NK-92 (cell line): Measurements from ENCODE around the gene HPS5.
"Not testable (repeated sequence)": the region's sequence is repeated elsewhere in the genome, so short reads cannot be mapped to it uniquely, and the experiment has no call there.

Experiments
- DNase-seq: peaks from one replicate; lab custom pipeline; 2025; ENCODE audit not compliant: unreplicated experiment; lab: John Stamatoyannopoulos, UW

HPS5 gene

DNA sequence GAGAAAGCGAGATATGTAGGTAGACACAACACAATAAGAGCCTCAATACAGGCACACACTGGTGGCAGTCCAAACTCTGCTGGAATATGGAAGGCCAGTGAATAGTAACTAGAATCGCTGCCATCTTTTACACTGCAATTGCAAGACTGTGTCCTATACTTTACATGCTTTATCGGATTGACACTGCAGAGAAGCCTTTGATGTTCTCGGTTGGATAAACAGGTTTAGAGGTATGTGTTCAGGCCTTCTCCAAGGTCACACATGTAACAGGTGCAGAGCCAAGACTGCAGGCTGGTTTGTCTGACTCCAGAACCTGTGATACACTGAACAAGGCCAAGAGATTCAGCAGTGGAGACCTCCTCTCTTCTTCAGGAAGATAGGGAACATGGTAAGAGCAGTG is 50.7 kb downstream of the HPS5 start:
- DNase-seq: no peak

DNA sequence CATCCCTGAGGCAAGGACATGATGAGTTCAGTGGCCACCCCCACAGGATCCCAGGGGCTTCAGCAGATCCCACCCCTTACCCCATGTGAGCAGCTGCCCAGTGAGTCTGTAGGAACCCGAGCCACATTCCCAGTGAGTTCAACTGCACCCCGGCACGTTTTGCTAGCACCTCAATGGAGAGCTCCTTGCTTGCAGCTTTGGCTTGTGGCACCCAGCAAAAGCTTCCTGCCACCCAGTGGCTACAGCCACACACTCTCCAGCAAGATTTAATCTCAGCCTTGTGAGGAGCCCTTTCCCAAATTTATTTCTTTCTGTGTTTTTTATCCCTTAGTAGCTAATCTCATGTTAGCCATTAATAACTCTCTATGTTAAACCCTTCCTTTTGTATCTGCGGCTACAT is 51.8 kb downstream of the HPS5 start:
- DNase-seq: no peak

DNA sequence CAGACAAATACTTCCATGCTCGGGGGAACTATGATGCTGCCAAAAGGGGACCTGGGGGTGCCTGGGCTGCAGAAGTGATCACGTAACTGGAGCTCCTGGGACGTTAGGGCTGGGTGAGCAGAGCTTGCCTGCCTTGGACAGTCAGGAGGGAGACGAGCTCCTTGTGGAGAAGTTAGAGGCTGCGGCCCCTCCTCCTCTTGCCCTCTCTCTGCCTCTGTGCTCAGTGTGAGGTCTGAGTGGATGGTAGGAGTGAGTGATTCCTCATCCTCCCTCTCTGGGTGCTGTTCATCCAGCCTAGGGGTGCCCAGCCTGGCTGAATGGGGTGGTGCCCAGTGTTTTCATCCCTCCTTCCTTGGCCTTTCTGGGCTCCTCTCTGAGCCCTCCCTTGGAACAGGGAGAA is 52.7 kb downstream of the HPS5 start:
- not testable (repeated sequence) for DNase-seq

DNA sequence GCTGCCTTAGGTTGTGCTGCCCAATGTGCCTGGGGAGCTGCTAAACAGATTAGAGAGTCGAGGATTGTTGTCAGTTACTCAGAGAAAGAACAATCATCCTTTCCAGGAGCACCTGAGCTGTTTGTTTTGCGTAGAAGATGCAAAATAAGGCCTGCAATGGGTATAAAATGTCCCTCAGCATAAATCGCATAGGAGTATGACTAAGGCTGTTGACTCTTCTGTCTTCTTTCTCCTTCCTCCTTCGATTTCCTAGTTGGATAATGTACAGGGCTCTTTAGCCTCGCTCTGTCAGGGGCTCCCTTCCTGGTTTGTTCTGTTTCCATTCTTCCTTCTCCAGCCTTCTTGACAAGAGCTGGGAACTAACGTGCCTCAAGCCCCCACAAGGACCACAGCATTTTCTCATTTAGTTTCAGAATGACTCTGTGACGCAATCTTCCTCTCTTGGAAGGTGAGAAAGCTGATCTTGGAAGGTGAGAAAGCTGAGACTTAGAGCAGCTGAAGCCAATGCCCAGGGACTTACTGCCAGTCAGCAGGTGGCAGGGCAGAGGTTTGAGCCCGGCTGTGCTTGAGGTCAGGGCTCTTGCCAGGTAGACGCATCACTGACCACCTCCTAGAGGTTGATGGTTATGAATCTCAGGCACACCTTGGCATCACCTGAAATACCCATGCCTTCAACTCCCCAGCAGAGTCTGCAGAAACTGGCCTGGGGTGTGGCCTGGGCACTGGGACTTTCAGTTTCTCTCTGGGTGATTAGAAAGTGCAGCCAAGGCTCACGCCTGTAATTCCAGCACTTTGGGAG is 54.4 kb downstream of the HPS5 start:
- DNase-seq: not testable (repeated sequence)

DNA sequence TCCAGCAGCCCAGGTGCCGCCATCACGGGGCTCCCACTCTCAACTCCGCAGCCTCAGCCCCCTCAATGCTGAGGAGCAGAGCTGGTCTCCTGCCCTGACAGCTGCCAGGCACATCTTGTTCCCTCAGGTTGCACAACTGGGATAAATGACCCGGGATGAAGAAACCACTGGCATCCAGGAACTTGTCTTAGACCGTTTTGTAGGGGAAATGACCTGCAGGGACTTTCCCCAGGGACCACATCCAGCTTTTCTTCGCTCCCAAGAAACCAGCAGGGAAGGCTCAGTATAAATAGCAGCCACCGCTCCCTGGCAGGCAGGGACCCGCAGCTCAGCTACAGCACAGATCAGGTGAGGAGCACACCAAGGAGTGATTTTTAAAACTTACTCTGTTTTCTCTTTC is 56.0 kb downstream of the HPS5 start, which contains the start of gene SAA1:
Gene SAA1, plus strand, starts transcription at position 316 of the 400 bp plus-strand sequence. CDS start 624 bp downstream, outside the sequence.
- DNase-seq: no peak

DNA sequence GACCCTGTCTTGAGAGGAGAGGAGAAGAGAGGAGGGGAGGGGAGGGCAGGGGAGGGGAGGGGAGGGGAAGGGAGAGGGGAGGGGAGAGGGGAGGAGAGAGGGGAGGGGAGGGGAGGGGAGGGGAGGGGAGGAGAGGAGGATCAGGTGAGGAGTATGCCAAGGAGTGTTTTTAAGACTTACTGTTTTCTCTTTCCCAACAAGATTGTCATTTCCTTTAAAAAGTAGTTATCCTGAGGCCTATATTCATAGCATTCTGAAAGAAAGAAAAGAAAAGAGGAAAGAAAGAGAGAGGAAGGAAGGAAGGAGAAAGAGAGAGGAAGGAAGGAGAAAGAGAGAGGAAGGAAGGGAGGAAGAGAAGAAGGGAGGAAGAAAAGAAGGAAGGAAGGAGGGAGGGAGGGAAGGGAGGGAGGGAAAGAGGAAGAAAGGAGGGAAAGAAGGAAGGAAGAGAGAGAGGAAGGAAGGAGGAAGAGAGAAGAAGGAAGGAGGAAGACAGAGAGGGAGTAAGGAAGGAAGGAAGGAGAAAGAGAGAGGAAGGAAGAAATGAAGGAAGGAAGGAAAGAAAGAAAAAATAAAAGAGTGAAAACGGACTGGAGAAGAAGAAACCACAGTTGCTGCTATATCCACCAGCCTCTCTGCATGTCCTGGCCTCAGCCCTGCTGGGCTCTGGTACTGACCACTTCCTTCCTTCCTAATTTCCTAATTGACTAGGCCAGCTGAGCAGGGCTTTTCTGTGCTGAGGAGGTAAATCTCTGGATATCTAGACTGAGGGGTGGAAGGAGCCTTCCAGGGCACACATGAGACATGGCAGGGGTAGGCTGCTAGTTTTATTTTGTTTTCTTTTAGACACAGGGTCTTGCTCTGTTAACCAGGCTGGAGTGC is 57.0 kb downstream of the HPS5 start:
- DNase-seq: no peak

DNA sequence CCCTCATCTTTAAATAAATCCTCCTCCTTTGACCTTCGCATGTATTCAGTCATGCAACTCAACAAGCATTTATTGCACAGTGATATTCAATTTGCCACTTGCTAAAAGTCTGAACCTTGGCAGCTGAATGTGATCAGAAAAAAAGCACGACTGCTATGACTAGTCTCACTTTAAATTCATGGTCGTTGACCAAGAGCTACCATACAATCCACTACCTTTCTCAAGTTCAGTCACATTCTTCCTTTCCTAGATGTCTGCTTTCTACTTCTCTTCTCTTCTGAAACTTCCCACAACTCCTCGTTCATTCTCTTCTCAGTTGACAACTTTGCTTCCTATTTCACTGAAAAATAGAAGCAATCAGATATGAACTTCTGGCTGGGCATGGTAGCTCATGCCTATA is 57.9 kb downstream of the HPS5 start:
- DNase-seq: no peak

DNA sequence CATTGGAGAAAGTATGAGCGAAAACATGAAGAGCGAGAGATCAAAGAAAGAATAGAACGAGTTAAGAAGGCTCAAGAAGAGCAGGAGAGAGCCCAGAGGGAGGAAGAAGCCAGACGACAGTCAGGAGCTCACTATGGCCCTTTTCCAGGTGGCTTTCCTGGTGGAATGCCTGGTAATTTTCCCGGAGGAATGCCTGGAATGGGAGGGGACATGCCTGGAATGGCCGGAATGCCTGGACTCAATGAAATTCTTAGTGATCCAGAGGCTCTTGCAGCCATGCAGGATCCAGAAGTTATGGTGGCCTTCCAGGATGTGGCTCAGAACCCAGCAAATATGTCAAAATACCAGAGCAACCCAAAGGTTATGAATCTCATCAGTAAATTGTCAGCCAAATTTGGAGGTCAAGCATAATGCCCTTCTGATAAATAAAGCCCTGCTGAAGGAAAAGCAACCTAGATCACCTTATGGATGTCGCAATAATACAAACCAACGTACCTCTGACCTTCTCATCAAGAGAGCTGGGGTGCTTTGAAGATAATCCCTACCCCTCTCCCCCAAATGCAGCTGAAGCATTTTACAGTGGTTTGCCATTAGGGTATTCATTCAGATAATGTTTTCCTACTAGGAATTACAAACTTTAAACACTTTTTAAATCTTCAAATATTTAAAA is 59.1 kb downstream of the HPS5 start:
- not testable (repeated sequence) for DNase-seq

DNA sequence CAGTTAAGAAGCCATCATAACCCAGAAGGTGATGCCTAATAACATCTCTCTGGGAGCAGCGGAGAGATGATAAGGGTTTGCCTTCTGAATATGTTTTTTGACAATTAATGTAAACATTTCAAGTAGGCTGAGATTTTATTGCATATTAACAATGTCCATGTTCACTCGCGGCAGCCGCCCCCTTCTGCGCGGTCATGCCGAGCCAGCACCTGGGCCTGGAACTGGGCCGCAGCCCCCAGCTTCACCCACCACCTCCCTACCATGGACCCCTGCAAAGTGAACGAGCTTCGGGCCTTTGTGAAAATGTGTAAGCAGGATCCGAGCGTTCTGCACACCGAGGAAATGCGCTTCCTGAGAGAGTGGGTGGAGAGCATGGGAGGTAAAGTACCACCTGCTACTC is 60.2 kb downstream of the HPS5 start:
- no peak for DNase-seq

DNA sequence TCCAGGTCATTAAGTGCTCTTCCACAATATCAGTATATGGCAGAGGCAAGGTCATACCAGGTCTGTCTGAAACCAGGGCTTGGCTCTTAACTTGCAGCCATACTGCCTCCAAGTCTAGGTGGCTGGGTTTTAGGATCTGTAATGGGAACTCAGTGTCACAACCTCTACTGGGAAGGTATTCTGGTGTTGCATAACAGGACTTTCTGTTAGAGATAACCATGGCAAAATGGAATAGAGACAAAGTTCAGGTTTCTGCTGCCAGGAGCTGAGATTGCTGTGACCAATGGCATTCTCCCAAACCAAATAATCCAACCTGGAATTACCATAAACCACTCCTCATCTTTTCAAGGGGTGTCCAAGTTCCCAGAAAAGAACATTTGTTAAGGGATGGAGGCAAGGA is 62.7 kb downstream of the HPS5 start:
- no peak for DNase-seq

DNA sequence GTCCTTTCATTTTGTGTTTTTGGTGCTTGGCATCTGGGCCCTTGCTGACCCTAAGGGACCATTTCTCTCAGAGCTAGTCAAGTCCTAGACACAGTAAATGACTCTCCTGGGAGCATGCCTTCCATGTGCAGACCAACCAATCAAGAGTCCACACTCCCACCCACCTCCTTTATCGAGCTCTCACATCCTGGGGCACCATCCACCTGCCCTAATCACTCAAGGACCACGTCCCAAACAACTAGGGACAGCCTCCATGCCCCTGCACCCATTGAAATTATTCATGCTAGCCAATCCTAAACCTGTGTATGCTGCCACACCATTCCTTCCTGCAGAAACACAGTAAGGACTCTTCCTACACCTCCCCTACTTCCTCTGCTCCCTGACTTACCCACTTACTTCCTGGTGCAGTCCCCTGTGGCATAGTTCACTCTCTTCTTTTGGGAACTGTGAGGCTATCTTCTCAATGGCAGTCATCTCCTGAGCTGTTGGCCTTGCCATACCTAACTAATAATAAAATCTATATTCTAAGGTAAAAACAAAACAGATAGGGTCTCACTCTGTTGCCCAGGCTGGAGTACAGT is 67.1 kb downstream of the HPS5 start:
- no peak for DNase-seq

DNA sequence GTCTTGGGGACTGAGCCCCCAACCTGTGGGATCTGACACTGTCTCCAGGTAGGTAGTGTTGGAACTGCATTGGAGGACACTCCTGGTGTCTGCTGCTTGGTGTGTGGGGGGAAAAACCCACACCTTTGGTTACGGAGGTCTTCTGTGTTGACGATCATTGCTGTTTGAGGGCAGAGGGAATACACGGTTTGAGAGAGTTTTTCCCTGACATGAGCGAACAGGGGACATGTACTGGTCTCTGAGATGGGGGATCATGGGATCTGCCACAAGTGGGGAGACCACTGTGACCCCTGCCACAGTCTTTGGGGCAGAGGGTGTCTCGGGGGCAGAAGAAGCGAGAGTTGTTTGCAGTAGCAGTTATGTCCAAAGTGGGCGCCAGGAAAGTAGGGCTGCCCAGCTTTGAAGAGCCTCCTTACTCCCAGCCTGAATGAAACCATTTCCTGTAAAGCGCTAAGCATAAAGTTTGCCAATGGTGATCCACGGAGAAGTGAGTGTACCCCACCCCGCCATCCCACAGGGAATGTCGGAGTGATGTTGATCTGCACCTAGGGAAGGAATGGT is 68.1 kb downstream of the HPS5 start:
- DNase-seq: no peak

DNA sequence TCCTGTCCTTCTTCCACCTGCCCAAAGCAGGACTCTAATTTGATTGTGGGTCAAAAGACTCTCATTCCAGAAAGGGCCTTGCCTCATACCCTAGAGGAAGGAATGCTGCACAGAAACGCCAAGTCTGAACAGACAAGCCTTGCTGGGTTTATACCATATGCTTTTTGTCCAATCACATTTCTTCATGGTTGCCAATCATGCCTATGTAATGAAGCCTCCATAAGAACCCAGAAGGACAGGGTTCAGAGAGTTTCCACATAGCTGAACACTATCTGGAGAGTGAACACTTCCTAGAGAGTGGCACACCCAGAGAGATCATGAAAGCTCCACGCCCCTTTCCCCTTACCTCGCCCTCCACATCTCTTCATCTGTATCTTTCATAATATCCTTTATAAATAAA is 68.7 kb downstream of the HPS5 start:
- no peak for DNase-seq

DNA sequence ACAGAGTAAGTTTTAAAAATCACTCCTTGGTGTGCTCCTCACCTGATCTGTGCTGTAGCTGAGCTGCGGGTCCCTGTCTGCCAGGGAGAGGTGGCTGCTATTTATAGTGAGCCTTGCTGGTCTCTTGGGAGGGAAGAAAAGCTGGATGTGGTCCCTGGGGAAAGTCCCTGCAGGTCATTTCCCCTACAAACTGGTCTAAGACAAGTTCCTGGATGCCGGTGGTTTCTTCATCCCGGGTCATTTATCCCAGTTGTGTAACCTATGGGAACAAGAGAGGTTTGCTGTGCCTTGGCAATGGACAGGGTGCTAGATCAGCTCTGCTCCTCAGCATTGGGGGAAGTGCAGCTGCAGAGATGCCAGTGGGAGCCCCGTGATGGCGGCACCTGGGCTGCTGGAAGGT is 73.4 kb downstream of the HPS5 start, which contains the start of gene SAA2:
Gene SAA2, minus strand, starts transcription at position 108 of the 400 bp plus-strand sequence. CDS start 657 bp downstream, outside the sequence.
- no peak for DNase-seq

DNA sequence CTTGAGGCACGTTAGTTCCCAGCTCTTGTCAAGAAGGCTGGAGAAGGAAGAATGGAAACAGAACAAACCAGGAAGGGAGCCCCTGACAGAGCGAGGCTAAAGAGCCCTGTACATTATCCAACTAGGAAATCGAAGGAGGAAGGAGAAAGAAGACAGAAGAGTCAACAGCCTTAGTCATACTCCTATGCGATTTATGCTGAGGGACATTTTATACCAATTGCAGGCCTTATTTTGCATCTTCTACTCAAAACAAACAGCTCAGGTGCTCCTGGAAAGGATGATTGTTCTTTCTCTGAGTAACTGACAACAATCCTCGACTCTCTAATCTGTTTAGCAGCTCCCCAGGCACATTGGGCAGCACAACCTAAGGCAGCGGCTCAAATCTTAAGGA is 74.8 kb downstream of the HPS5 start:
- not testable (repeated sequence) for DNase-seq

DNA sequence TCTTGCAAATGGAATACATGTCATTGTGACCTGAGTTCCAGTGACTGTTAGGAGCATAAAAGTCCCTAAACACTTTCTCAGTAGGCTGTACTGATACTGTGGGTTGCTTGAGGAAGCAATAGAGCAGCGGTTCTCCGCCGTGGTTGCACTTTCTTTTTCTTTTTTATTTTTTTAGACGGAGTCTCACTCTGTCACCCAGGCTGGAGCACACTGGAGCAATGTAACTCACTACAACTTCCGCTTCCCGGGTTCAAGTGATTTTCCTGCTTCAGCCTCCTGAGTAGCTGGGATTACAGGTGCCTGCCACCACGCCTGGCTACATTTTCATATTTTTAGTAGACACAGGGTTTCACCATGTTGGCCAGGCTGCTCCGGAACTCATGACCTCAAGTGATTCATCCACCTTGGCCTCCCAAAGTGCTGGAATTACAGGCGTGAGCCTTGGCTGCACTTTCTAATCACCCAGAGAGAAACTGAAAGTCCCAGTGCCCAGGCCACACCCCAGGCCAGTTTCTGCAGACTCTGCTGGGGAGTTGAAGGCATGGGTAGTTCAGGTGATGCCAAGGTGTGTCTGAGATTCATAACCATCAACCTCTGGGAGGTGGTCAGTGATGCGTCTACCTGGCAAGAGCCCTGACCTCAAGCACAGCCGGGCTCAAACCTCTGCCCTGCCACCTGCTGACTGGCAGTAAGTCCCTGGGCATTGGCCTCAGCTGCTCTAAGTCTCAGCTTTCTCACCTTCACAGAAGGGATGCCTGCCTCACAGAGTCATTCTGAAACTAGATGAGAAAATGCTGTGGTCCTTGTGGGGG is 75.4 kb downstream of the HPS5 start:
- not testable (repeated sequence) for DNase-seq

DNA sequence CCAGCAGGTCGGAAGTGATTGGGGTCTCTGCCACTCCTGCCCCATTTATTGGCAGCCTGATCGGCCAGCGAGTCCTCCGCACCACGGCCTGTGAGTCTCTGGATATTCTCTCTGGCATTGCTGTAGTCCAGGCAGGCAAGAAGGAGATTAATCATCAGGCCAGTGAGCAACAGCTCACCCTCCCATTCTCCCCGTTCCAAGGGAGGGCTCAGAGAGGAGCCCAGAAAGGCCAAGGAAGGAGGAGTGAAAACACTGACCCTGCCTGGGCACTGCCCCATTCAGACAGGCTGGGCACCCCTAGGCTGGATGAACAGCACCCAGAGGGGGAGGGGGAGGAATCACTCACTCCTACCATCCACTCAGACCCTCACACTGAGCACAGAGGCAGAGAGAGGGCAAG is 76.5 kb downstream of the HPS5 start:
- no peak for DNase-seq

DNA sequence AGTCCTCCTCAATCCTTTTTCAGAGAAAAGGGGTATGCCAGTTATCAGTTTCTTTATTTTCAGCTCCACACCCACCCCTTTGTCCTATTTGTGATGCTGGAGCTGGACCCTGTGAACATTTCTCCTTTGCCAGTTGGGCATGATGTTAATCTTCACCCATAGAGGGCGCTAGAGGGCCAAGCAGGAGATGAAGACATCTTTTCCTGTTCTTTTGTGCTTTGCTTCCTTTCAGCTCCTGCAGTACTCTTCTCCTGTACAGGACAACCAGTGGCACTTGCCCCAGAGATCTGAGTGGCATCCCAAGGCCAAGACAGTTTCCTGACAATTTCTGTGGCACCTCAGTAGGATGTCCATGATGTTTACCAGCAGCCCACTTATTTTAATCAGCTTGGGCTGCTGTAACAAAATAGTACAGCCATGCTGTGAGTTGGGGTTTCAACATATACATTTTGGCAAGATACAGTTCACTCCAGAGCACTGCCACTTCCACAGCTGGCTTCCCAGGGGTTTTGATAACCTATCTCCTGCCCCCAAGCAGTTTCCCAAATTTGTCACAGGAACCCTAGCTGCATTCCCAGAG is 78.1 kb downstream of the HPS5 start:
- no peak for DNase-seq

DNA sequence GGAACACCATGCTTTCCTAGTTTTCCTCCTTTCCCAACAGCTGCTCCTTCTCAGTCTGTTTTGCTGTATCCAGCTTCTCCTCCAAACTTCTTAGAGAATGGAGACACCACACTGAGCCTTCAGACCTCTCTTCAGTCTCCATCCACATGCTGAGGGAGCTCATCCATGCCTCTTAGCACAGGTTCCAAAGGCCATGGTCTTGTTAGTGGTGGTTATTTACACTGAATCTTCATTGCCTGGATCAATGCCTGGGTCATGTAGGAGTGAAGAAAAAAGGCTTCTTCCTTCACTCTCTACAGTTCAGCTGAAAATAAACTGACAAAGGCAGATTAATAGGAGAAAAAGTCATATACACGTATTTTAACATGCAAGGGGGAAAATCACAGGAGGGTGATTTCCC is 82.3 kb downstream of the HPS5 start:
- no peak for DNase-seq
